T-helper 9 cell (primary cell): ENCODE measurements around the gene MBNL2.

Experiments used
- DNase-seq: peaks from one replicate; pipeline ENCODE4 v3.0.0-alpha.2; 2020

MBNL2 gene

GRCh38 chr13:97386801-97387484, 164.8 kb downstream of the MBNL2 start:
- DNase-seq = no peak

- DNase-seq = no peak
Measured at GRCh38 chr13:97387485-97387839, 165.3 kb downstream of the MBNL2 start.

- no peak for DNase-seq
Measured at GRCh38 chr13:97387890-97388289, 165.8 kb downstream of the MBNL2 start.

GRCh38 chr13:97388373-97388772, 166.2 kb downstream of the MBNL2 start:
- no peak for DNase-seq

- DNase-seq = no peak
Measured at GRCh38 chr13:97390941-97391600, 168.9 kb downstream of the MBNL2 start.

- no peak for DNase-seq
Measured at GRCh38 chr13:97392020-97392419, 169.9 kb downstream of the MBNL2 start.

DNA sequence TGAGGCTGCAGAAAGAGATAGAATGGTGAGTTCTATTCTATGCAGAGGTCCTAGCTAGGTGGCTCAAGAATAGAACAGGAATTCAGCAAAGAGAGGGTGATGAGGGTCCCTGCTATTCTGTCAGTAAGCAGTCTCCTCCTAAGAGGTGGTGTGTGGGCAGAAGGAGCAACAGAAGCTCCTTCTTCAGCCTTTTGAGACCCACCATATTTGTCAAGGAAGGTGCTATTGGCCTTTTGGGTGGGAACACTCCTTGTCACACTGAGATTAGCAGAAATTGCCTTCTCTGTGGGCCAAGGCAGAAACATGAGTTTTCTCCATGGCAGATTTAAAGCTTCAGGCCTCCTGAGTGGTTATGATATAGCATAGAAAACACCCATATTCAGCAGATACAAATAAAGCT, 172.4 kb downstream of the MBNL2 start:
- no peak for DNase-seq

- no peak for DNase-seq
Measured at GRCh38 chr13:97395447-97396136, 173.5 kb downstream of the MBNL2 start.

- DNase-seq = no peak
Measured at GRCh38 chr13:97397267-97397666, 175.1 kb downstream of the MBNL2 start.

GRCh38 chr13:97401421-97401820, 179.3 kb downstream of the MBNL2 start:
- DNase-seq = no peak

- no peak for DNase-seq
Measured at GRCh38 chr13:97403893-97404750, 182.0 kb downstream of the MBNL2 start.

GRCh38 chr13:97407540-97407939, 185.4 kb downstream of the MBNL2 start:
- DNase-seq = no peak

GRCh38 chr13:97408938-97409337, 186.8 kb downstream of the MBNL2 start:
- no peak for DNase-seq

GRCh38 chr13:97411984-97412383, 189.9 kb downstream of the MBNL2 start:
- no peak for DNase-seq

DNA sequence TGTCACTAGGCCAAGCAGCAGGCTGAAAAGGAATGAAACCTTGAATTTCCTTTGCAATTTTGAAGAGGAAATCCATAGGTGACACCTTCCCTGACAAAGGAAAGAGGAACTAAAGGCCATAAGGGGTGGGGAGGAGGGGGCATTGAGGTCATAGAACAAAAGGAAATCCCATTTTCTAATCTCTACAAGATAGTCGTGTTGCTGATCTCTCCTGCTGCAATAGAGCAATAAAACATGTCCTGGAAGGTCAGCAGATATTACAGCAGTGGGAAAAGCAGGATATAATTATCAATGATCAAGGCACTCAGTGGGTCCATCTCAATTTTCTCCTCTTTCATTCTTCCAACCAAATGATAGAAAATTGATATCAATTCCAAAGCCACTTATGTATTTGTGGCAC, 191.6 kb downstream of the MBNL2 start:
- DNase-seq = no peak

GRCh38 chr13:97414392-97414791, 192.3 kb downstream of the MBNL2 start:
- DNase-seq = no peak

DNA sequence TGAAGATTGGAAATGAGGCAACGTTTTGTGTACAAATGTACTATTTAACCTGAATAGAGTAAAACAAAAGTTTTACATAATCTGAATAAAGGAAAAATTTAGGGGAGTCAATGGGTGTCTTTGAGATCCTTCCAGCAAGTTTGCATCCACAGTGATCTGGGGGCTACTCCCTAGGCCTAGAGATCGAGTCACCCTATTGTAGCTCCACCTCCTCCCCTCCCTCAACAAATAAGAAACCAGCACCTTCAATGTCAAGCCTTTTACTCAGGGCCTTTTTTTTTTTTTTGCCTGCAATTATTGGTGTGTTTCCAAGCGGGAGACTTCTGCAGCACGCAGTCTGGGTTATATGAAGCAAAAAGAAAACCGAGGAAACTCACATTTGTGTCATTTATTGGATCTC, 195.6 kb downstream of the MBNL2 start:
- DNase-seq = no peak

GRCh38 chr13:97422118-97423054, 200.3 kb downstream of the MBNL2 start:
- no peak for DNase-seq

DNA sequence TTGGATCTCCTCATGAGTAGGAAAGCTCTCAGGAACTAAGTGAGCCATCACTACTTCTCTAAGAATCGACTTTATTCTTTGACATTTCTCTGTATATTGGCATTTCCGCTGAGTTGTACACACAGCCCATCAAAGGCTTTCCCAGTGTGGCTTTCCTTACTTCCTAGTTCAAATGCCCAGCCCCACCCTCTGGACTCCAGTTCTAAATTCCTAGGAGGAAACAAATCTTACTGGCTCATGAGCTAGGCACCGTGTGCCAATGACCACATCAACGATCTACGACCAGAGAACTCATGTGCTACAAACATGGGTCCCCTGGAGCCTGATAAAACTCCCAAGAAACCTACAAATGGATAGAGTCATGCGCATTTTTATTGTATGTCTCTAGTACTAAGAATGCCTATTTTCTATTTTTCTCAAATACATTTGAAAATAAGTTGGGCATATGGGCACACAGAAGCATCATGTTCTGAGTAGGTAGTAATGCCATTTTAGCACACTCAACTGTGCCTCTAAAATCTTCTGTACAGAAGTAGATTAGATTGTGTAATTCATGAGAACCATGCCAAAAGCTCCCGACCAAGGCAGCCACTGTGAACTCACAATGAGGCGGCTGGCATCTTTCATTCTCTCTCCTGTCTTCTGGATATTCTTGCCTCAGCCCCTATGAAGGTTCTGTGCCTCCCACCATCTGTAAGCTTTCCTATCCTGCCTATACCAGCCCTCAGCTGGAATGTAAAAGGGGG, 201.3 kb downstream of the MBNL2 start:
- DNase-seq = no peak

DNA sequence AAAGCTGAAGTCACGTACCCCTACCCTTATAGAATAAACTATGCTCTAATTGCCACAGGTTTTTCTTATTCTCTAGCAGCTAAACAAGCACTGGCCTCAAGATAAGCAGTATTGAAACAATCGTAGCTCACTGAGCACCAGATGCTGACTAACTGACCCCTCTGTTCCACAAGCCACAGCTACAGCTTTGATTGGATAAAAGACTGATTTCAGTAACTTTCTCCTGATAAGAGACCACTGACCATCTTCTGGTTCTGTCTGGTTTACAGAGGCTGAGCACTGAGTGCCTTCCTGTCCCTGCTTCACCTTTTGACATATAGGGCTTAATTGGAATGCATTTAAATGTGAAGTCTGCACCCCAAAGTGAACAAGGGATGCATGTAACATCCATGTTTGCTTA, 203.5 kb downstream of the MBNL2 start:
- no peak for DNase-seq

- DNase-seq = no peak
Measured at GRCh38 chr13:97426695-97427094, 204.6 kb downstream of the MBNL2 start.
